Skin of body (tissue), 2 donors: ENCODE results near the gene LAMA3. TPM values are rescaled to one million over a fixed set of nuclear protein-coding genes. Genes with fewer than 3 reads are reported as not detected.
"Not testable (repeated sequence)": the region's sequence is repeated elsewhere in the genome, so short reads cannot be mapped to it uniquely, and the experiment has no call there.

Experiments
- DNase-seq: peaks from one replicate; lab custom pipeline; 2025; lab: John Stamatoyannopoulos, UW
- total RNA-seq: library from RNA; depleted of rRNA; stranded (reverse); fragments of >200 nt; gene quantifications from one replicate; pipeline ENCODE4 v1.2.3, GENCODE V29; 2014

The LAMA3 gene
- total RNA-seq, 1 donor from 2014 or later: 60.6 TPM

DNA sequence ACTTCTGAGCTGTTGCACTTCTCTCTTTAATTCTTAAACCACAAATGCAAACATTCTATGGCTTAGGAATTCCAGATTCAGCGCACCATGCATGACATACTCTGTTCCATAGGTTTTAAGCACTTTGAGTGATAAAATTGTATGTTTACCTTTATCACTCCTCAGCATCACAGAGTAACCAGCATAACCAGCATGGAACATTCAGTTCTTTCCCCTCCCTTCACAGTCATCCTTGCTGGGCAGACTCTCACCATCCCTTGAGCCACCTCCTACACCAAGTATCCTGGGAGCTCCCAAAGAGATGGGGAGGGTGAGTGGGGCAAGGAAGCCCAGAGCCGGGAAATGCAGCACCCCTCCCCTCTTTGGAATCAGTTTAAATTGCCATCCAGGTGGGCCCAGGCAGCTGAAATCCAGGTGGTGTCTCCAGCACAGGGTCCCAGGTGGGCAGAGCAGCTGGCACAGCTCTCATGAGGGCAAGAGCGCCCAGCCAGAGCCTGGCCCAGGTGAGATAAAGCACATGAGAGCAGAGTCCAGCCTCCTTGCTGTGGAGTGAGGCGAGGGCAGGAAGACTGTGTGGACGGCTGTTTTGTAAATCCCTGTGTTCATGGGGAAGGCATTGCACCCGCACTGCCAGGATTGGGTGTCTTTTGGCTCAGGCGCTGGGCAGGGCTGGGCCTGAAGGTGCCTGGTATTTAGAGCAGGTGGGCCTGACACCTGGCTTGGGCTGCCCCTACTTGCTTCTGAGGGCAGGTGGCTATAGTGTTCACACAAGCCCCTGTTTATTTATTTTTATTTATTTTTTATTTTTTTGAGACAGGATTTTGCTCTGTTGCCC, 36.8 kb downstream of the LAMA3 start:
- DNase-seq: no peak

DNA sequence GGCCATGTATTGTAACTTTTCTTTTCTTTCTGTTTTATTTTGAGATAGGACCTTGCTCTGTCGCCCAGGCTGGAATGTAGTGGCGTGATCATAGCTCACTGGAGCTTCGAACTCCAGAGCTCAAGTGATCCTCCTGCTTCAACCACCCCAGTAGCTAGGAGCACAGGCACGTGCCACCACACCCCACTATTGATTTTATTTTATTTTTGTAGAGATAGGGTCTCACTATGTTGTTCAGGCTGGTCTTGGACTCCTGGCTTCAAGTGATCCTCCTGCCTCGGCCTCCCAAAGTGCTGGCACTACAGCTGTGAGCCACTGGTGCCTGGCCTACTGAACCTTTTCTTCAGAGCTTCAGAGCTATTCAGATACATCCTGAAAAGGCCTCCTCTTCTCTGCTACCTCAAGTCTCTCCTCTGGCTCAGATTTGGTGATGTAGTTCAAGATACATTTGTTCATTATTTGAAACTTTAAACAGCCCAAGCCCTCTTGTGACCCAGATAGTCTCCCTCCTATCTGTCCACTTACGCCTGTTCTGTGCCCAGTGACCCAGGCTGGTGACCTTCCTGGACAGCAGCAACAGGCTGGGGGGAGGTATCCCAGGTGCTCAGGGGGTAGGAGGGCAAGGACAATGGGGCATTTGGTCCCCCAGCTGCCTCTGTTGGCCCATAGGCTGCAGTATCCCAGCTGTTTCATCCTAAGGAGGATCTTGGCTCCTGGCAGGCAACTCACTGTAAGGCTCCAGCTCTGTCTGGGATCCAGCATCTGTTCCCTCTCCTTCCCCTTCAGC, 38.6 kb downstream of the LAMA3 start:
- DNase-seq: no peak

DNA sequence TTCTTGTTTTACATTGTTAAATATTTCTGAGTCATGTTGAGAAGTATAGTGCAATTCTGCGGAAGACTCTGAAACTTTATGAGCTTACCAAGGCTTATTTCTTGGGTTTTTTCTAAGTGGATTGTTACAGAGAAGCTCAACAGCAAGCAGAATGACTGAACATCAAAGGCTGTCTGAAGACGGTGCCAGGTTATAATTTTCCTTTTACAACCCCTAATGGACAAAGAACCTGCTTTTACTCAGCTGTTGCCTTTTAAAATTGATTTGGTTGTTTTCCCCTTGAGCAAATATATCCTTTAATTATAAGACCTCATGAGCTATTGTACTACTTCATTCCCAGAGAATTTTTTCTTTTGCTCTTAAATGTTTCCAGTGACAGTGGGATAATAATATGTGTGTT, 41.6 kb downstream of the LAMA3 start:
- no peak for DNase-seq

DNA sequence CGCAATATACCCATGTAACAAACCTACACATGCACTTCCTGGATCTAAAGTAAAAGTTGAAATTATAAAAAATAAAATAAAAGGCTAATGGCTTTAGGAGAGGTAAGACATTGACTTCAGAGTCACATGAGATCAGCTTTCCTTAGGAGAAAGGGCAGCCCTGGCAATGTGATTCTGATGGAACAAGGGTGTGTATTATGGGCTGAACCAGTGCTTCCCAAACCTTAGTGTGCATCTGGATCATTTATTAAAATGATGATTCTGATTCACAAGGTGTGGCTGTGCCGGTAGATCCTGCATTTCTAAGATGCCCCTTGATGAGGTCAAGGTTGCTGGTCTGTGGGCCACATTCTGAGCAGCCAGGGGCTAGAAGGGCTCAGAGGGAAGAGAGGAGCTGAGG, 42.6 kb downstream of the LAMA3 start:
- DNase-seq: no peak

DNA sequence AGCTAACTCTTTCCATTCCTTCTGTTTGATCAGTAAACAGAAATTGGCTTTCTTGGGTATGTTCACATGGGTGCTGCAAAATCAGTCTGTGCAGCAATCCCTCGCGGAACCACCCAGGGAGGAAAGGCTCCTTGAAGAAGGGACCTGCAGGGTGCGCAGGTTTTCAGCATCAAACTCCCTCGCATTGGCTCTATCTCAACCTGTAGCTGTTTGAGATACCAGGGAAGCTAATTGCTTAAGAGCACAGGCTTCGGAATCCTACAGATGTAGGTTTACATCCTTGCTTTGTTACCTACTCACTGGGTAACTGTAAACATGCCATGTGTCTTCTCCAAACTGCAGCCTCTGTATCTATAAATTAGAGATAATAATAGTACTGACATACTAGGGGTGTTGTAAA, 43.2 kb downstream of the LAMA3 start:
- DNase-seq: no peak

DNA sequence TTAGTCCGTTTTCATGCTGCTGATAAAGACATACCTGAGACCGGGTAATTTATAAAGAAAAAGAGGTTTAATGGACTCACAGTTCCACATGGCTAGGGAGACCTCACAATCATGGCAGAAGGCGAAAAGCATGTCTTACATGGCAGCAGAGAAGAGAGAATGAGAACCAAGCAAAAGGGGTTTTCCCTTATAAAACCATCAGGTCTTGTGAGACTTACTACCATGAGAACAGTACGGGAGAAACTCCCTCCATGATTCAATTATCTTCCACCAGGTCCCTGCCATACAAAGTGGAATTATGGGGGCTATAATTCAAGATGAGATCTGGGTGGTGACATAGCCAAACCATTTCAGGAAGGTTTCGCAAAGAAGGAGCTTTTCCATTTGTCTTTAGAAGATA, 44.0 kb downstream of the LAMA3 start:
- DNase-seq: not testable (repeated sequence)

DNA sequence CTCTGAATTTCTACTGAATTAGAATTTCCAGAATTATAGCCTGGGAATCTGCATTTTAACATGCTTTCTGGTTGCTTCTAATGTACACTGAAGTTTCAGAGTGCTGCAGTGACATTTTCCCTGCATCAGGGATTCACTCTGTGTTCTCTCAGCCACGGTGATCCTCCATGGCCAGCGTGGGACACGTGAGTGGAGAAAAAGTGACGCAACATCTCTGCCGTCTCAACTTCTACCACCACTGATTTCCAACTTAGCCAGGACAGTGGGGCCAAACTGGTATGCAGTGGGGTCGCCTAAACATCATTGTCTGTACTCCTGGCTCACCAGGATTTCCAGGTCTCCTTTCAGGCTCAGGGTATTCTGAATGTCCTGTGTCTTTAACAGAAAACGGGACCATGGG, 44.6 kb downstream of the LAMA3 start:
- no peak for DNase-seq

DNA sequence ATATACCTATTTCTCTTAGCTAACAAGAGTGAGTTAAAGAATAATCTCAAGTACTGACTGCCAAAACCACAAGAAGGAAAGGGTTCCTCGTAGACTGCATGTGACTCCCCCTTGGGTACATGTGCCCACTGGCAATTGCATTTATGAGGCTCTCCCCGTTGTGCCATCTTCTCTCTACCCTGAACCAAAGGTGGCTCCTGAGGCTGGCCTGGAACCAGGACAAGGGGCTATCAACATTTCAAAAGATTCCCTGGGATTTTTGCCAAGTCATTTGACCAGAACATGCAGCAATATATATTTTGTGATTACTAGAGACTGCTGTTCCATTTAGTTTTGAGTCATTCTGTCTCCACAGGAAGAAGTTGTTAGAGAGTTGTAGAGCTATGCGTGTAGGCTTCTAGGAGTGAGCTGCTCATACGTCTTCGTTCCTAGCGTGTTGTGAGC, 45.8 kb downstream of the LAMA3 start:
- no peak for DNase-seq

DNA sequence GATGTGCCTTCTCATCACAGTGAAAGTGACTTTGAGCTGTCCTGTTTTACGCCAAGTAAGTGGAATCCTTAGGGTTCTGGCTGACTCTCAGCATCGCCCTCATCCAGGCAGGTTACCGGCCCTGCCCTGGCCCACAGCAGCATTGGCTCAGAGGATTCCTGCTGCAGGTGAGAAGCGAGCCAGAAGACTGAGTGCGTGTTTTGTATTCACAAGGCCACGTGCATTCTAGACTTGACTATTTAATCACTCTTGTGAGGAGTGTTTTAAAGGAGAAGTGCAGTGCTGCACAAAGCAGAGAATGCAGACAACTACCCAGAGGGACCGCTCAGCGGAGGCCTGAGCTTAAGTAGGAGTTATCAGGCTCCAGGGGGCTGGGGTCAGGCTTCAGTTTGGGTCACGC, 48.3 kb downstream of the LAMA3 start:
- no peak for DNase-seq

DNA sequence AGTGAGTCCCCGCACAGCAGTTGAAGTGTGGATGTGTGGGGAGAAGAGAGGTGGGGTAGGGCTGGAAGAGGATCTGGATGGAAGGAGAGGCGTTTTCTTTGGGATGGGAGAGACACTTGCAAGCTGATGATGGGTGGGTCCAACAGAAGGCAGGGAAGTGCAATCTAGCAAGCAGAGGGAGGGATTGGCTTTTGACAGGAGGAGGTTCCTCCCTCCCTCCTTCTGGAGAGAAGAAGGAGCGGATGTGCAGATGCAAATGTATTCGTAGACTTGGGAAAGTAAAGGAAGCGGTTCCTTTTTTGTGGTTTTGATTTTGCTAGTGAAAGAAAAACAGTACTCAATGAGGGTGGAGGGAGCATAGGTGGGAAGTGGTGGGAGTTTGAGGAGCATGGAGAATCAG, 48.9 kb downstream of the LAMA3 start:
- no peak for DNase-seq

DNA sequence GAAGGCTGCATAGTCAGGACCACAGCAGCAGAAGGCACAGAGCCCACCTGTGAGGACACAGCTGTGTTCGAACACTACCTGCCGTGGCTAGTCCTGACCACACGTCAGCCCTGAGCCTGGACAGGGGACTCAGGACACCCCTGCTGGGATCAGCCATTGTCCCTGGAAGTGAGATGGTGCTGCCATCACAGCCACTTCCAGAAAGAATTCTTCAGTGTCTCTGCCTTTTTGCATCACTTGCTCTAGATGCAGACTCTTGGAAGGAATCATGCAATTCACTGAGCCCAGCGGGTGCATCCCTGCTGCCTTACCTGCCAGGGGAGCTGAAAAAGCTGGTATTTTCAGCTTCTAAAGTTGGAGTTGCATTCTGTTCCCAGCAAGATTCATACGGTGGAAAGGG, 49.3 kb downstream of the LAMA3 start:
- no peak for DNase-seq

DNA sequence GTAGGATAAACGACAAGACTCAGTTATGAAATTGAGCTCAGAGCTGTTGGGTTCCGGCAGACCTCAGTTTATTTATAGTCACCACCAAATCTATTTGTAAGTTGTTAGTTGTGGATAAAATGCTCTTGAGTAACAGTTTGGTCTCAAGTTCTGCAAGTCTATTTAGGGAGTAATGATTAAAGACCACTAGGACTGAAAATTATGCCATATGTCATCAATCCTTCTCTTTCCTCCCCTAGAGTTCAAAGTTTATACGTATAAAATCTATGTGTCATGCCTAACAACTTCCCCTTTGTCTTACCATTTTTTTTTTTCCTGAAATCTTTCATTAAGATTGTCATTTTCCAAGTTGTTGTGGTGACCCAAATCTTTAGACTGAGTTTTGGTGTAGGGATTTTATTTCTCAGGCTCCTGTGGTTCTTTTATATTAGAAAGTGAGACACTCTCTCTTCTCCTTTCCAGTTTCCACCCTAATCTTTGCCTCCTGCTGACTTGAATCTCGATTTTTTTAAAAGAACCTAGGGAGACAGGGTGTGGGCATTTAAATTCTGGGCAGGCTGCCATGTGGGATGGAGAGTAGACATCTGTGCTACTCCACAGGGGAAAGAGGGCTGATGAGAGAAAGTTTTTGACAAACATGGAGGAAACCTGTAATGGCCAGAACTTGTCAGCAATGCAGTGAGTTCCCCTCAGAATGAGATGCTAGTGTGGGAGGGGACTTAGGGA, 51.0 kb downstream of the LAMA3 start:
- DNase-seq: no peak

DNA sequence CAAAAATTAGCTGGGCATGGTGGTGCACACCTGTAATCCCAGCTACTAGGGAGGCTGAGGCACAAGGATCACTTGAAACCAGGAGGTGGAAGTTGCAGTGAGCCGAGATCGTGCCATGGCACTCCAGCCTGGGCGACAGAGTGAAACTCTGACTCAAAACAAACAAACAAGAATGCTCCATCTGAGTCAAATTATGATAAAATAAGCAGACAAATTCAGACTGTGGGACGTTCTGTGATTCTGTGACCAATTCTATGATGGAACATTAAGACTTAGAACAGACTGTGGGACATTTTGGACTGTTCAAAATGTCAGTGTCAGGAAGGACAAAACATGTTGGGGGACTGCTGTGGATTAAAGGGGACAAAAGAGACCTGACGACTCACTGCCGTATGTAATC, 52.7 kb downstream of the LAMA3 start:
- DNase-seq: not testable (repeated sequence)

DNA sequence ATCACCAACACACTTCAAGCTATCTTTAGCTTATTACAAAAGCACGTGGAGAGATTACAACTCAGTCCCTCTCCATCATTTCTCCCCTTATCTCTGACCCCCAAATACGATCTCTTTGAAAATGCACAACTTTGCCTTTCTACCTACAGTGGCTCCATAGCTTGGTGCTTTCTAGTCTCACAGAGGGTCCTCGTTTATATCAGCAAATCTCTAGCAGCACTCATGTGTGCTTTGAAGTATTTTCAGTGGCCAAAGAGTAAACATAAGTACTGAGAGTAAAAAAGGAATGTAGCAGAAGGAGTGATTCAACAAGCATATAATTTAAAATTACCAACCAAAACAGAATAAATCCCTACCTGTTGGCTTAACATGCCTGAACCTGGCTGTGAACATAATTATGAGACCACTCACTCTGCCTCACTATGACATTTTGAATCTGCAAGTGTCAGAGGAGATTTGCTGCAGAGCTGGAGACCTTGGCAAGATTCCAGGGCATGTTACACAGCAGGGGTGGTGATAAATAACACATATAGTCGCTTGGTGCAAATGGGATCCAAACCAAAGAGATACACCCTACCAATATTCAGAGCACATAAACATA, 54.6 kb downstream of the LAMA3 start:
- DNase-seq: no peak

DNA sequence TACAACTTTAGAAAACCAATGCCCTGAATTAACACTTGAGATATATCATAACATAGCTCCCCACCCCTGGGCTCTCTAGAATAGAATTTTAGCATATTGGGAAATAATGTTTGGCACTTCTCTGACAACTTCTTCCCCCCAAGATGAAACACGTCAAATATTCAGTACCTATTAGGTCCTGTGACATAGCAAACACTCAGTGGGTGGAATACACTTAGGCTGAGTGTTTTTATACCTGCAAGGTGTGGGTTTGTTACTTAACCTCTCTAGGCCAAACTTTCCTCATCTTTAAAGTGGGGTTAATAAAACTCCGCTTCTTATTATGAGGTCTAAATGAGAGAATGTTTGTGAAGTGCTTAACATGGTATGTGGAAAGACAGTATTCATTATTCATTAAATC, 56.1 kb downstream of the LAMA3 start:
- no peak for DNase-seq

DNA sequence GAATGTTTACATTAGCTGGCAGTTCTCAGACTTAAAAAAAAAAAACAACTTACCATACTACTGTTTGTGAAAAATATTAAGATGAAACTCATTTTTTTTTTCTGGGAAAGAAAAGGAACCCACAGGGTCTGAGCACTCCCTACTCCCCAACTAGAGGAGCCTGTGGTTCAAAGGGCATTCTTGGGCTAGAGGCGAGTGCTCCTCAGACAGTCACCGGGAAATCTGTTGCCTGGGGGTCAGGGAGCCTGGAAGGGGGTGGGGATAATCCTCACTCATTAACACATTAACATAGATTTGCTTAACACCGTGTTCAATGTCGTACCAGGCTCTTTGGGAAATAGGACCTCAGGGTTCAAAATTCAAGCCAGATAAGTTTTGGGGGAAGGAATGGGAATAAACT, 57.6 kb downstream of the LAMA3 start:
- DNase-seq: no peak

DNA sequence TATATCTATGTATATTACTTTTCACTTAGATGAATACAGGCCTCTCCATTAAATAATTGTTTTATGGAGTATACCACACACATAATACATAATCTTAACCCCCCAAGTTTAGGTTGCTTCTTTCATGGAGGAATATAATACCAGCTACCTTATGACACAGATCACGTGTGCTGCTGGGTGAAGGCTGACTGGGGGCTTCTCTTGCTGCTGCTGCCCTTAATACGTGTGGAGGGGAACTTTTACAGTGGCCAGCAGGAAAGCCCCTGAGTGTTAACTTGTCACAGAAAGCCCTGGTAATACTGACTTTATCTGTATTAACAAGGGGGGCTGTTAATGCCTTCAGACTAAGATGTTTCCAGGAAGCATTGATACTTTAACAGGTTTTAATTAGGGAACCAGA, 63.1 kb downstream of the LAMA3 start:
- DNase-seq: no peak

DNA sequence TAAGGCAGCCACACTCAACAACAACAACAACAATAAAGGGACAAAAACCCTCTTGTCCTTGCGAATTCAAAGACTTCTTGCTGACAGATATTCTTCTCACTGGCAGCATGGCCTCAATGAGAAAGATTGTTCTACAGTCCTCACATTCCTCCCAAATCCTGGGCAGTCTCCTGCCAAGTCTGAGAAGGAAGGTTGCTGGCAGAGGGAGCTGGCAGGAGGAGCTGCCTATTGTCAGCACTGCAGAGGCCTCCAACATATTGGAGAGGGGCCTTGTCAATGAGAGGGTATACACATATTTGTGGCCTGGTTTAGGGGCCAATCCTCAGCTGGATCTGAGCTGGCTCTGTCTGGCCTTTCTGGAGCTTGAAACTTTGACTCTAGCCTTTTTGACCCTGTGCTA, 63.5 kb downstream of the LAMA3 start:
- DNase-seq: no peak

DNA sequence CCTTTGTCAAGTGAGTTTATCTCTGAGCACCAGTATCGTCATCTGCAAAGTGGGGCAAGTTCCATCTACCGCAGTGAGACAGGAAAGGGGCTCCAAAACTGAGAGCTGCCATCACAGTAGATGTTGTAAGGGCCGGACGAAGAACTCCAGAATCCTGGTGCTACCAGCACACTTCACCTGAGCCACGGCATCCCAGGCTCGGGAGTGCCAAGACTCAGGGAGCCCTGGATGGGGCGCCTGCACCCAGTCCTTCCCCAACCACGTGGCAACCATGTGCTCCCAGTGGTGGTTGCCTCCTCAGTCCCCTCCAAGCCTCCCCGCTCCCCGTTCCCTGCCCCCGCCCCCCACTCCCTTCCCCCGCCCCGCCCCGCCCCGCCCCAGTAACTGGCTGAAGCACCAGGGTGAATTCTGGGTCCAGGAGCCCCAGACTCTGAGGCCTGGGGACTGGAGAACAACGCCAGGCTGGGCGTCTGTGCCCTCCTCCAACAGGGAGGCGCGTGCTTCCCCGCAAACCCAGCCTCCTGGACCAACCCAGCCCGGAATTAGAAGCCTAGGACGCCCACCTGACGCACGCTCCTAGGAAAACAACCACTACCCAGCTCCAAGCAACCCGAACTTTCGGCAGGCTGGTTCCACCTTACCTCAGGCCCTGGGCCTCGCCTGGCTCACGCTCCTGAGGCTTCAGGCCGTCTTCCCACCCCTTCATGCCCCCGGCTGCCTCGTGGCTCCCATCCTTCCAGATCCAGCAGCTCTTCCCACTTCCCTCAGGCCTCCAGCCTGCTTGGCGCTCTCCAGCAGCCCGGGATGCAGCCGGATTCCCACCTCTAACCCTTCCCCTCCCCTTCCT, 67.6 kb downstream of the LAMA3 start:
- DNase-seq: no peak

DNA sequence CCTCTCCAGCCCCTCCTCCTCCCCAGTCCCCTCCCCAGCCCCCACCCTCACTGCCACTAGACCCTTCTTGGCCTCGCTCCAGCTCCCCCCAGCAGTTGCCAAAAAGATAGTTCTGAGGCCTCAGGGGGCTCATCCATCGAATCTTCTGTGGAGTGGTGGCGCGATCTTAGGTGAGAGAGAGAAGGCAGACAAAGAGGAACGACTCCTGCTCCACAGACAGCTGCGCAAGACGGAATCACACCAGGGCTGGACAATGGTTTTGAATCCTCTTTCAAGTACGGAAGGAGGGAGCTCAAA, 68.1 kb downstream of the LAMA3 start:
- DNase-seq: no peak

DNA sequence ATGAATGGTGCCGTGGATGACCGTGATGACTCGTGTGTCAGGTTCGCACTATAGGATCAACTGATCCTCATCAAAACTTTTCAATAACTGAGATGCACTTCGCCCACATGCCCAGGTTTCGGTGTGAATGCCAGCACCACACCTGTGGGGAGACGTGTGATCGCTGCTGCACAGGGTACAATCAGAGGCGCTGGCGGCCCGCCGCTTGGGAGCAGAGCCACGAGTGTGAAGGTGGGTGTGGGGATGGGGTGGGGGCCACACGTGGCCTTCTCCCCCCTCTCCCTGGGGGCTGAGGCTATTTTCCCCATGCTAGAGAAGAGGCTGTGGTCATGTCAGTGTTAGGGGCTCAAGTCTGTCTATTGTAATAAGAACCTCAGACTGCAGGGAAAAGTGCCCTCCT, 69.0 kb downstream of the LAMA3 start:
- DNase-seq: no peak
